GM06990 (cell line): ENCODE measurements around the gene ATXN1L.

ENCODE experiments used
- DNase-seq: peaks from one replicate; pipeline ENCODE4 v3.0.0-alpha.2; 2011; ENCODE audit not compliant: insufficient read length; ENCODE audit errors: extremely low read depth
- H3K27me3 ChIP-seq: replicated peaks from 2 replicates; pipeline ENCODE4 v1.6.0; 2011; ENCODE audit warnings: low read length; ENCODE audit not compliant: control insufficient read depth, insufficient read depth
- H3K36me3 ChIP-seq: 2 replicates; pipeline ENCODE4 v1.5.1; 2011; ENCODE audit warnings: low read length; ENCODE audit not compliant: control insufficient read depth, insufficient read depth
- H3K4me3 ChIP-seq: replicated peaks from 2 replicates; pipeline ENCODE4 v1.5.1; 2011; ENCODE audit warnings: low read depth, mild to moderate bottlenecking, control low read depth, low read length
- TF ChIP-seq, protein P1 (sequence below): IDR thresholded peaks from 2 replicates; pipeline ENCODE4 v1.5.1; 2011; ENCODE audit warnings: low read length, control low read depth, mild to moderate bottlenecking, inconsistent platforms; ENCODE audit not compliant: insufficient read depth, poor library complexity, severe bottlenecking

ATXN1L gene

DNA sequence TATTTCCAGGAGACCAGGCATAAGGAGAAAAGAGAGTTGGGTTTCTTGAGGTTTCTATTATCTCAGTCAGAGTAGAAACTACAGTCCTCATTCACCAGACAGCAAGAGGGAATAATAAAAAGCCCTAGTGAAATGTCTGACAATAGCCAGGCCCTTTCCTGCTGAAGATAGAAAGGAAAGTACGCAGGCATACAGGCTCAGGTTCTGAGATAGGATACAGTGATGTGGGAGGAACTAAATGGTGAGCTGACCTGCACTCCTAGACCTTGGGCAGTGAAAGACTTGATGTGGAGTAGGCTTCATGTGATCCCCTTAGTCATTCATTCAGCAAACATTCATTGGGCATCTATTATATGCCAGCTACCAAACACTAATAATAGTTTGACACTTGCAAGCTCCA is 23.3 kb downstream of the ATXN1L start:
- DNase-seq: no peak
- TF ChIP-seq, protein P1, sequence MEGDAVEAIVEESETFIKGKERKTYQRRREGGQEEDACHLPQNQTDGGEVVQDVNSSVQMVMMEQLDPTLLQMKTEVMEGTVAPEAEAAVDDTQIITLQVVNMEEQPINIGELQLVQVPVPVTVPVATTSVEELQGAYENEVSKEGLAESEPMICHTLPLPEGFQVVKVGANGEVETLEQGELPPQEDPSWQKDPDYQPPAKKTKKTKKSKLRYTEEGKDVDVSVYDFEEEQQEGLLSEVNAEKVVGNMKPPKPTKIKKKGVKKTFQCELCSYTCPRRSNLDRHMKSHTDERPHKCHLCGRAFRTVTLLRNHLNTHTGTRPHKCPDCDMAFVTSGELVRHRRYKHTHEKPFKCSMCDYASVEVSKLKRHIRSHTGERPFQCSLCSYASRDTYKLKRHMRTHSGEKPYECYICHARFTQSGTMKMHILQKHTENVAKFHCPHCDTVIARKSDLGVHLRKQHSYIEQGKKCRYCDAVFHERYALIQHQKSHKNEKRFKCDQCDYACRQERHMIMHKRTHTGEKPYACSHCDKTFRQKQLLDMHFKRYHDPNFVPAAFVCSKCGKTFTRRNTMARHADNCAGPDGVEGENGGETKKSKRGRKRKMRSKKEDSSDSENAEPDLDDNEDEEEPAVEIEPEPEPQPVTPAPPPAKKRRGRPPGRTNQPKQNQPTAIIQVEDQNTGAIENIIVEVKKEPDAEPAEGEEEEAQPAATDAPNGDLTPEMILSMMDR: no peak

DNA sequence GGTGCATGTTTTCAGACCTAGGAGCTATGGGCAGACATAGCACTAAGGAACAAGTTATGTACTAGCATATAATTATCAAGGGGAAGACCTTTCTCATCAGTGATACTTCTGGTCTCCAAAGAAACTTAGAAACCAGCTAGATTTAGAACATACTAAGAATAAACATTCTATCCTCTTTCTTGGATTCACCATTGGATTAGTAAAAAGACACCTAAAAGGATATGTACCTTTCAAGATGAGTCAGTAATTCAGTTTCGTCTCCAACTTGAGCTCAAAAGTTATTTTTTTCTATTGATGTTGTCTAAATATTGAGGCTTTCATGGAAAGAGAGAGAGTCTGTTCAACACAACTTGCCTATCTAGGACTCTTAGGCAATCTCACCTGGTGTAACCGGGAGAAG is 25.0 kb downstream of the ATXN1L start:
- Histone ChIP-seq H3K36me3 (peaks cover under 1% of the 10 kb centered on the region; the same call in 1 of the 2 replicates), H3K4me3 (no peak overlapping the region), H3K27me3 (no peaks in the 10 kb centered on the region)
- no peak for DNase-seq
- TF ChIP-seq, protein P1: no peak

More for the DNA sequence above, 23.3 kb downstream of the ATXN1L start:
- H3K4me3 ChIP-seq: no peak overlapping the region
- H3K36me3 ChIP-seq: peaks cover 5% of the 10 kb centered on the region
- no peaks in the 10 kb centered on the region for H3K27me3 ChIP-seq

DNA sequence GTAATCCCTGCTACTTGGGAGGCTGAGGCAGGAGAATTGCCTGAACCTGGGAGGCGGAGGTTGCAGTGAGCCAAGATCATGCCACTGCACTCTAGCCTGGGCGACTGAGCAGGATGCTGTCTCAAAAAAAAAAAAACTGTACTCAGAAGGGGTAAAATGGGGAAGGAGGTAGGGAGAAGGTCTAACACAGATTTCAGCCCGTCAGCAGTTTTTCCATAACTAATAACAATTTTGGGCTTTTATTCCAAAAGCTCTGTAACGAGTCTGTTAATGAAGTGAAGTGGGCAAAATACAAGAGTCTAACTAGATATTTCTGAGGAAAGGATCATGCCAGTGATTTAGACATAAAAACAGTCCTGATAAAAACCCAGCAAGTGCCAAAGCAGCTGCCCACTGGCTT is 27.4 kb downstream of the ATXN1L start:
- no peak for DNase-seq
- Histone ChIP-seq H3K4me3 (no peak overlapping the region), H3K36me3 (peaks cover 4% of the 10 kb centered on the region; the same call in 1 of the 2 replicates), H3K27me3 (no peaks in the 10 kb centered on the region)
- TF ChIP-seq, protein P1: no peak

DNA sequence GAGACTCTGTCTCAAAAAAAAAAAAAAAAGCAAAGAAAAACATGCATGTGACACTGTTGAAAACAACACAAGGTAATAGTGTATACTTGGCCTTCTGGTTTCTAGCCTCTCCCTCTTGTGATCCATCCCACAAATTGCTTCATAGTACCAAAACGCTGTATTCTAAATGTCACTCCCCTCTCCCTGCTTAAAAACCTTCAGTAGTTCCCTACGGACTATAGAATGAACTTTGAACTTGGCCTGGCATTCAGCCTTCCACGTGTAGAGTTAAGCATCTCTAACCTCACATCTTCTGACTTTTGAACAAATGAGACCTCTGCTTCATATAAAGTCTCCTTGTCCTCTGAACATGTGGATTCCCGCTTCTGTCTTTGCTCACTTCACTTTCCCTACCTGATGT is 33.1 kb downstream of the ATXN1L start:
- peaks cover 4% of the 10 kb centered on the region for H3K36me3 ChIP-seq
- DNase-seq: no peak
- TF ChIP-seq, protein P1: no peak
- H3K4me3 ChIP-seq: no peak overlapping the region
- no peaks in the 10 kb centered on the region for H3K27me3 ChIP-seq

DNA sequence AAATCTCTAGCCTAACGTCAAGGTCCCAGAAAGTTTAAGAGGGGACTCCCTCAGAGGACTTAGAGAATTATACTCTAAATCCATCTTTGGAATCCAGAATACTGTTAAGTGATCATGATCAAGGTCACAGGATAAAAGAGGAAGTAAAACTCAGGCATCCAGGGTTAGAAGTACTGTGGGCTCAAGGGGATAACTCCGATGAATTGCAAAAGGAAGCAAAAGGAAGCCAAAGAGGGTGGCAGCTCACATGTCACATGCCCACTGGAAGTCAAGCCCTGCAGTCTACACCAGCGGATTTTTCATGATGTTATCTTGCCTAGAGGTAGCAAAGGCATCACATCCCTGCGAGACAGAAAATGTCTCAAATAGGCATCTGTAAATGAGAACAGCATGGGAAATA is 34.4 kb downstream of the ATXN1L start:
- no peaks in the 10 kb centered on the region for H3K27me3 ChIP-seq
- no peak for DNase-seq
- H3K36me3 ChIP-seq: peaks cover 4% of the 10 kb centered on the region
- TF ChIP-seq, protein P1: no peak
- H3K4me3 ChIP-seq: no peak overlapping the region
